Loucy (cell line): ENCODE data around the gene PFDN1.

Experiments
- EZH2phosphoT487 ChIP-seq: fragments of 200-600 bp; IDR thresholded peaks from 2 replicates; pipeline ENCODE4 v1.6.1; 2018; ENCODE audit warnings: antibody characterized with exemption, mild to moderate bottlenecking, moderate library complexity, borderline replicate concordance
- TF ChIP-seq, protein P1 (sequence below): fragments of 200-600 bp; sonication (generic); conservative IDR thresholded peaks from 2 replicates; pipeline ENCODE4 v1.5.1; 2014; ENCODE audit warnings: mild to moderate bottlenecking, antibody characterized with exemption, low read length

DNA sequence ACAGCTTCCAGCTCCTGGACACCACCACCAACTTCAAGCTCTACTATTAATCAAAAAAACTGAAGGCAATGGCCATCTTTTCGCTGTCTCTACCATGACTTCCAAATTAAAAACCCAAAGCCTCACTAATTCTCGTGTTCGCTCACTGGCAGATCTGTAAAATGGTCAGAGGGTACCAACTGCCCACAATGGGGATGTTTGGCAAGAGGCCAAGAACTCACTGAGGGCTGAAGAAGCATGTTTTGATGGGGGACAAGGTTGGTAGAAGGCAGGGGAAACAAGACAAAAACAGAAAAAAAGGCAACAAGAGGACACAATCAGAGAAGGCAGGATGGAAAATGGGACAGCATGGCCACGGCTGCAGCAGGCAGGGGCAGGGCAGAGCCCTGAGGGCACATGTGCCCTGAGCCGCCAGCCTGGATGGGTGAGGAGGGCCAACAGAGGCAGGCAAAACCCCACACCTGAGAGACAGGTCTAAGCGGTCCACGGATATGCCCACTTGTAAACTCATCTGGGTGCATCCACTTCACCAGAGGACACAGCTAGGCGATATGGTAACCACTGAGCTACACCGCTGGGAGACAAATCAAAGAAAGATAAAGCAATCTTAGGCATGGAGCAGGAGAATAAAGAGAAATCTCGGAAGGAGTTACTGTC lies 50.3 kb downstream of the PFDN1 start:
- TF ChIP-seq, protein P1, sequence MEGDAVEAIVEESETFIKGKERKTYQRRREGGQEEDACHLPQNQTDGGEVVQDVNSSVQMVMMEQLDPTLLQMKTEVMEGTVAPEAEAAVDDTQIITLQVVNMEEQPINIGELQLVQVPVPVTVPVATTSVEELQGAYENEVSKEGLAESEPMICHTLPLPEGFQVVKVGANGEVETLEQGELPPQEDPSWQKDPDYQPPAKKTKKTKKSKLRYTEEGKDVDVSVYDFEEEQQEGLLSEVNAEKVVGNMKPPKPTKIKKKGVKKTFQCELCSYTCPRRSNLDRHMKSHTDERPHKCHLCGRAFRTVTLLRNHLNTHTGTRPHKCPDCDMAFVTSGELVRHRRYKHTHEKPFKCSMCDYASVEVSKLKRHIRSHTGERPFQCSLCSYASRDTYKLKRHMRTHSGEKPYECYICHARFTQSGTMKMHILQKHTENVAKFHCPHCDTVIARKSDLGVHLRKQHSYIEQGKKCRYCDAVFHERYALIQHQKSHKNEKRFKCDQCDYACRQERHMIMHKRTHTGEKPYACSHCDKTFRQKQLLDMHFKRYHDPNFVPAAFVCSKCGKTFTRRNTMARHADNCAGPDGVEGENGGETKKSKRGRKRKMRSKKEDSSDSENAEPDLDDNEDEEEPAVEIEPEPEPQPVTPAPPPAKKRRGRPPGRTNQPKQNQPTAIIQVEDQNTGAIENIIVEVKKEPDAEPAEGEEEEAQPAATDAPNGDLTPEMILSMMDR, result no peak
- TF ChIP-seq EZH2phosphoT487, result no peak
